AG09319 (cell line): Measurements from ENCODE around the gene PTP4A2.

Source experiments
- DNase-seq: peaks from one replicate; pipeline ENCODE4 v3.0.0-alpha.2; 2010; ENCODE audit warnings: low read depth; ENCODE audit errors: extremely low read depth
- TF ChIP-seq, protein P1 (sequence below): IDR thresholded peaks from 2 replicates; pipeline ENCODE4 v1.5.1; 2011; ENCODE audit warnings: low read depth, mild to moderate bottlenecking, inconsistent platforms, low read length, moderate library complexity

The PTP4A2 gene

DNA sequence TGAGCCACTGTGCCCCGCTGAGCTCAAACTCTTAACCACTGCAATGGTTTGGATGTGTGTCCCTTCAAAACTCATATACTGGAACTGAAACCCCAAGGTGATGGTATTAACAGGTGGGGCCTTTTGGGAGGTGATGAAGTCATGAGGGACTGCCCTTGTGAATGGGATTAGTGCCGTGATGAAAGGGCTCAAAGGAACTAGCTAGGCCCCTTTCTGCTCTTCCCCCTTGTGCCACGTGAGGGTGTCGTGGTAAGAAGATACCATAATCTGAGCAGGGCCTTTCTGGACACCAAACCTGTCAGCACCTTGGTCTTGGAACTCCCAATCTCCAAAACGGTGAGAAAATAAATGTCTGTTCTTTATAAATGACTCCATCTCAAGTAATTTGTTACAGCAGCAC lies 76.8 kb downstream of the PTP4A2 start:
- TF ChIP-seq, protein P1, sequence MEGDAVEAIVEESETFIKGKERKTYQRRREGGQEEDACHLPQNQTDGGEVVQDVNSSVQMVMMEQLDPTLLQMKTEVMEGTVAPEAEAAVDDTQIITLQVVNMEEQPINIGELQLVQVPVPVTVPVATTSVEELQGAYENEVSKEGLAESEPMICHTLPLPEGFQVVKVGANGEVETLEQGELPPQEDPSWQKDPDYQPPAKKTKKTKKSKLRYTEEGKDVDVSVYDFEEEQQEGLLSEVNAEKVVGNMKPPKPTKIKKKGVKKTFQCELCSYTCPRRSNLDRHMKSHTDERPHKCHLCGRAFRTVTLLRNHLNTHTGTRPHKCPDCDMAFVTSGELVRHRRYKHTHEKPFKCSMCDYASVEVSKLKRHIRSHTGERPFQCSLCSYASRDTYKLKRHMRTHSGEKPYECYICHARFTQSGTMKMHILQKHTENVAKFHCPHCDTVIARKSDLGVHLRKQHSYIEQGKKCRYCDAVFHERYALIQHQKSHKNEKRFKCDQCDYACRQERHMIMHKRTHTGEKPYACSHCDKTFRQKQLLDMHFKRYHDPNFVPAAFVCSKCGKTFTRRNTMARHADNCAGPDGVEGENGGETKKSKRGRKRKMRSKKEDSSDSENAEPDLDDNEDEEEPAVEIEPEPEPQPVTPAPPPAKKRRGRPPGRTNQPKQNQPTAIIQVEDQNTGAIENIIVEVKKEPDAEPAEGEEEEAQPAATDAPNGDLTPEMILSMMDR, result no peak
- DNase-seq, result no peak

GRCh38 chr1:31860581-31860980 lies 77.6 kb downstream of the PTP4A2 start:
- no peak for DNase-seq
- TF ChIP-seq, protein P1, result no peak

DNA sequence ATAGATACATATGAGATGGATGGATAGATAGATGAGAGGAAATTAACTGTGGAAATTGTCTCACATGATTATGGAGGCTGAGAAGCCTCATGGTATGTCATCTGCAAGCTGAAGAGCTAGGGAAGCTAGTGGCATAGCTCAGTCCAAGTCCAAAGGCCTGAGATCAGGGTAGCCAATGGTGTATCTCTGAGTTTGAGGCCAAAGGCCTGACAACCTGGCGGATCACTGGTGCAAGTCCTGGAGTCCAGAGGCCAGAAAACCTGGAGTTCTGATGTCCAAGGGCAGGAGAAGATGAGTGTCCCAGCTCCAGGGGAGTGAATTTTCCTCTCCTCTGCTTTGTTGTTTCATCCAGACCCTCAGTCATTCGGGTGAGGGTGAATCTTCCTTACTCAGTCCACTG lies 78.4 kb downstream of the PTP4A2 start:
- TF ChIP-seq, protein P1, result no peak
- no peak for DNase-seq

- no peak for DNase-seq
- TF ChIP-seq, protein P1, result no peak
Measured at GRCh38 chr1:31859044-31859443, 79.1 kb downstream of the PTP4A2 start.

DNA sequence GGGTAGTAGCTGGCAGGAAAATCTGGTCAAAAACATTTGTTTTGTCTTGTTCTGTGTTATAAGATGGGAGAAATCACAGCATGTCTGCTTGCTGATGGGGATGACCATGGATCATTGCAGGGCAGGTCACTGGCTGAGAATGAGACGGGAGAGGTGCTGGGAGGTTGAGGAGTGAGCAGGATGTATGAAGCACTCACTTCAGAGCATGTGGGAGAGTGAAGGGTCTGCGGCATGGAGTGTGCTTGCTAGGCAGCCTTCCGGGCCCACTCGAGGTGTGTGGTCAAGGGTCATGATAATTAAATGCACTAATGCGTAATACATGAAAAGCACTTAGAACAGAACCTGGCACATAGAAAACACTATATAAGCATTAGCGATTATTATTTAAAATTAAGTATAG lies 80.3 kb downstream of the PTP4A2 start:
- DNase-seq, result no peak
- TF ChIP-seq, protein P1, result no peak
